H9 (cell line): Measurements from ENCODE around the gene TESPA1. TPM values are rescaled to one million over a fixed set of nuclear protein-coding genes. Genes with fewer than 3 reads are reported as not detected.

Experiments used
- DNase-seq: peaks from one replicate; pipeline ENCODE4 v3.0.0-alpha.2; 2017
- H2AFZ ChIP-seq: one replicate; pipeline ENCODE4 v1.6.1; 2013; ENCODE audit warnings: mild to moderate bottlenecking, low read length, control low read depth, moderate library complexity
- H2AK5ac ChIP-seq: 2 replicates; pipeline ENCODE4 v1.6.1; 2013; ENCODE audit warnings: low read length, control low read depth, mixed read lengths; ENCODE audit not compliant: insufficient read length
- H2BK120ac ChIP-seq: one replicate; pipeline ENCODE4 v1.6.1; 2013; ENCODE audit warnings: low read depth, mild to moderate bottlenecking, low read length, control low read depth, inconsistent platforms; ENCODE audit not compliant: poor library complexity, severe bottlenecking
- H2BK12ac ChIP-seq: 2 replicates; pipeline ENCODE4 v1.6.1; 2013; ENCODE audit warnings: low read length, control low read depth, mixed read lengths, low read depth; ENCODE audit not compliant: insufficient read length
- H2BK15ac ChIP-seq: 2 replicates; pipeline ENCODE4 v1.6.1; 2013; ENCODE audit warnings: low read depth, low read length, control low read depth
- H2BK20ac ChIP-seq: one replicate; pipeline ENCODE4 v1.6.1; 2013; ENCODE audit warnings: low read depth, mild to moderate bottlenecking, low read length, control low read depth, inconsistent platforms; ENCODE audit not compliant: poor library complexity, severe bottlenecking
- H2BK5ac ChIP-seq: 2 replicates; pipeline ENCODE4 v1.6.1; 2013; ENCODE audit warnings: low read length, control low read depth, mixed read lengths; ENCODE audit not compliant: insufficient read length
- H3K14ac ChIP-seq: 2 replicates; pipeline ENCODE4 v1.6.1; 2013; ENCODE audit warnings: low read length, control low read depth; ENCODE audit not compliant: insufficient read depth
- H3K18ac ChIP-seq: 2 replicates; pipeline ENCODE4 v1.6.1; 2013; ENCODE audit warnings: low read depth, mild to moderate bottlenecking, mixed read lengths, low read length, control low read depth; ENCODE audit not compliant: insufficient read length
- H3K23ac ChIP-seq: 2 replicates; pipeline ENCODE4 v1.6.1; 2013; ENCODE audit warnings: low read length, control low read depth, mixed read lengths, low read depth; ENCODE audit not compliant: insufficient read length
- H3K23me2 ChIP-seq: 2 replicates; pipeline ENCODE4 v1.6.1; 2013; ENCODE audit warnings: low read depth, mild to moderate bottlenecking, mixed read lengths, low read length, control low read depth; ENCODE audit not compliant: insufficient read length, poor library complexity, severe bottlenecking
- H3K27ac ChIP-seq: 2 replicates; pipeline ENCODE4 v1.5.1; 2013; ENCODE audit warnings: low read length, control low read depth, mixed read lengths, low read depth; ENCODE audit not compliant: insufficient read length
- H3K27me3 ChIP-seq: 2 replicates; pipeline ENCODE4 v1.6.1; 2013; ENCODE audit warnings: low read length, control low read depth, inconsistent platforms; ENCODE audit not compliant: insufficient read depth
- H3K4ac ChIP-seq: 2 replicates; pipeline ENCODE4 v1.6.1; 2013; ENCODE audit warnings: low read depth, mild to moderate bottlenecking, control low read depth, inconsistent platforms, low read length, moderate library complexity
- H3K4me1 ChIP-seq: 2 replicates; pipeline ENCODE4 v1.6.1; 2013; ENCODE audit warnings: low read length, control low read depth, inconsistent platforms; ENCODE audit not compliant: insufficient read depth
- H3K4me2 ChIP-seq: 2 replicates; pipeline ENCODE4 v1.6.1; 2013; ENCODE audit warnings: low read length, control low read depth, mixed read lengths; ENCODE audit not compliant: insufficient read length, insufficient read depth
- H3K56ac ChIP-seq: 2 replicates; pipeline ENCODE4 v1.6.1; 2013; ENCODE audit warnings: low read depth, mild to moderate bottlenecking, mixed read lengths, low read length, control low read depth; ENCODE audit not compliant: insufficient read length
- H3K79me1 ChIP-seq: 2 replicates; pipeline ENCODE4 v1.6.1; 2013; ENCODE audit warnings: low read depth, mild to moderate bottlenecking, moderate library complexity, low read length, control low read depth, inconsistent platforms; ENCODE audit not compliant: insufficient read depth, poor library complexity, severe bottlenecking
- H3K79me2 ChIP-seq: 2 replicates; pipeline ENCODE4 v1.6.1; 2013; ENCODE audit warnings: low read length, control low read depth, inconsistent platforms; ENCODE audit not compliant: insufficient read depth
- H3K9ac ChIP-seq: 2 replicates; pipeline ENCODE4 v1.6.1; 2013; ENCODE audit warnings: low read length, control low read depth, mixed read lengths; ENCODE audit not compliant: insufficient read length; ENCODE audit errors: extremely low read depth
- H3K9me3 ChIP-seq: one replicate; pipeline ENCODE4 v1.6.1; 2013; ENCODE audit warnings: low read depth, low read length, inconsistent platforms; ENCODE audit not compliant: control insufficient read depth
- H3T11ph ChIP-seq: one replicate; pipeline ENCODE4 v1.6.1; 2013; ENCODE audit warnings: mild to moderate bottlenecking, low read length, control low read depth, inconsistent platforms
- H4K20me1 ChIP-seq: one replicate; pipeline ENCODE4 v1.6.1; 2013; ENCODE audit not compliant: control insufficient read depth, insufficient read length, insufficient read depth
- H4K5ac ChIP-seq: 2 replicates; pipeline ENCODE4 v1.6.1; 2013; ENCODE audit warnings: low read depth, mild to moderate bottlenecking, mixed read lengths, low read length, control low read depth; ENCODE audit not compliant: insufficient read length
- H4K8ac ChIP-seq: replicated peaks from 2 replicates; pipeline ENCODE4 v1.6.1; 2013; ENCODE audit warnings: low read length, control low read depth, mixed read lengths, low read depth; ENCODE audit not compliant: insufficient read length
- H4K91ac ChIP-seq: 2 replicates; pipeline ENCODE4 v1.6.1; 2013; ENCODE audit warnings: low read depth, mild to moderate bottlenecking, moderate library complexity, mixed read lengths, low read length, control low read depth; ENCODE audit not compliant: insufficient read length
- H3K27ac Mint-ChIP-seq, 3 experiments: 2 replicates in 2 of 3; 3 replicates in 1 of 3; pipeline ENCODE4 v1.8.0; 2020 to 2021; ENCODE audit warnings: mixed read lengths in 3 of 3, mild to moderate bottlenecking in 1 of 3, moderate library complexity in 1 of 3
- H3K27me3 Mint-ChIP-seq: 2 replicates; pipeline ENCODE4 v1.8.0; 2021; ENCODE audit warnings: low read depth, mild to moderate bottlenecking, moderate library complexity, mixed read lengths
- H3K36me3 Mint-ChIP-seq, 3 experiments: 2 replicates in 2 of 3; 3 replicates in 1 of 3; pipeline ENCODE4 v1.8.0; 2020 to 2021; ENCODE audit warnings: low read depth in 3 of 3, mixed read lengths in 3 of 3; ENCODE audit not compliant: insufficient read depth in 1 of 3
- H3K4me1 Mint-ChIP-seq, 2 experiments: 2 replicates each; pipeline ENCODE4 v1.8.0; 2020; ENCODE audit warnings: mixed read lengths in 2 of 2
- H3K4me3 Mint-ChIP-seq, 2 experiments: 2 replicates in 1 of 2; 3 replicates in 1 of 2; pipeline ENCODE4 v1.8.0; 2020 to 2021; ENCODE audit warnings: mild to moderate bottlenecking in 2 of 2, mixed read lengths in 2 of 2, moderate library complexity in 1 of 2
- H3K9me3 Mint-ChIP-seq, 2 experiments: 2 replicates in 1 of 2; 3 replicates in 1 of 2; pipeline ENCODE4 v1.8.0; 2020; ENCODE audit warnings: mild to moderate bottlenecking in 2 of 2, mixed read lengths in 2 of 2, moderate library complexity in 1 of 2
- WGBS: extraction: QIAGEN DNeasy Blood & Tissue Kit; methylation state at CpG from one replicate; pipeline ENCODE4 v1.1.7; 2013; ENCODE audit warnings: missing lambda C conversion rate, low lambda C conversion rate, mixed read lengths; ENCODE audit not compliant: insufficient read length; ENCODE audit errors: extremely low coverage; 5-methylcytosine and 5-hydroxymethylcytosine counted together
- total RNA-seq: library from RNA; stranded (reverse); gene quantifications from 2 replicates; pipeline ENCODE4 v1.2.1, GENCODE V29; 2021
- TF ChIP-seq, protein P1 (sequence below): fragments of 200-600 bp; sonication (generic); conservative IDR thresholded peaks from 3 replicates; pipeline ENCODE4 v1.8.0; 2021; ENCODE audit warnings: antibody characterized with exemption, mild to moderate bottlenecking

The TESPA1 gene
- total RNA-seq, 1 experiment from 2014 or later, result not detected

DNA sequence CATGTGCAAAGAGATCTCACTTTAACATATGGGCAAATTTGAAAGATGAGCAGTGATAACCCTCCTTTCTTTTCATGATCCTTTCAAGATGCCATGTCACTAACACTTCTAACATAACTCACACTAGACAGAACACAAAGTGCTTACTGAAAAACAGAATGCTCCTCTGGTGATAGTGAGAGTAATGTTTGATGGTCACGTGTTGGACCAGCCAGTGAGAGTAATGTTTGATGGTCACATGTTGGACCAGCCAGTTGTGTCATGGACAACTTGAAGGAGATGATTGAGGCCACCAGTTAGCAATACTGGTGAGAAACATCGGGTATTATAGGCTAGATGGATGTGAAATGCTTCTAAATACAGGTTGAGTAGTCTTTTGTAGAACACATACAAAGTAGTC is 40.9 kb upstream of the TESPA1 start:
- Histone ChIP-seq H4K91ac (no peak overlapping the region), H3K9ac (no peak overlapping the region), H3K4me2 (no peak overlapping the region), H2BK15ac (no peak overlapping the region), H2BK20ac (no peak overlapping the region), H3K18ac (no peak overlapping the region), H3K4me1 (no peaks in the 10 kb centered on the region), H2BK120ac (no peak overlapping the region), H3K23ac (no peak overlapping the region), H3K79me2 (no peaks in the 10 kb centered on the region), H3K56ac (no peak overlapping the region), H2BK5ac (no peak overlapping the region), H4K8ac (no peak overlapping the region), H2BK12ac (no peak overlapping the region), H3K27ac (no peak overlapping the region), H3K27me3 (no peaks in the 10 kb centered on the region), H4K20me1 (no peaks in the 10 kb centered on the region), H3K9me3 (no peaks in the 10 kb centered on the region), H4K5ac (no peak overlapping the region), H2AK5ac (no peak overlapping the region), H3T11ph (no peak overlapping the region), H3K14ac (no peak overlapping the region), H3K79me1 (no peaks in the 10 kb centered on the region), H2AFZ (no peak overlapping the region), H3K4ac (no peak overlapping the region), H3K23me2 (no peaks in the 10 kb centered on the region)
- TF ChIP-seq, protein P1, sequence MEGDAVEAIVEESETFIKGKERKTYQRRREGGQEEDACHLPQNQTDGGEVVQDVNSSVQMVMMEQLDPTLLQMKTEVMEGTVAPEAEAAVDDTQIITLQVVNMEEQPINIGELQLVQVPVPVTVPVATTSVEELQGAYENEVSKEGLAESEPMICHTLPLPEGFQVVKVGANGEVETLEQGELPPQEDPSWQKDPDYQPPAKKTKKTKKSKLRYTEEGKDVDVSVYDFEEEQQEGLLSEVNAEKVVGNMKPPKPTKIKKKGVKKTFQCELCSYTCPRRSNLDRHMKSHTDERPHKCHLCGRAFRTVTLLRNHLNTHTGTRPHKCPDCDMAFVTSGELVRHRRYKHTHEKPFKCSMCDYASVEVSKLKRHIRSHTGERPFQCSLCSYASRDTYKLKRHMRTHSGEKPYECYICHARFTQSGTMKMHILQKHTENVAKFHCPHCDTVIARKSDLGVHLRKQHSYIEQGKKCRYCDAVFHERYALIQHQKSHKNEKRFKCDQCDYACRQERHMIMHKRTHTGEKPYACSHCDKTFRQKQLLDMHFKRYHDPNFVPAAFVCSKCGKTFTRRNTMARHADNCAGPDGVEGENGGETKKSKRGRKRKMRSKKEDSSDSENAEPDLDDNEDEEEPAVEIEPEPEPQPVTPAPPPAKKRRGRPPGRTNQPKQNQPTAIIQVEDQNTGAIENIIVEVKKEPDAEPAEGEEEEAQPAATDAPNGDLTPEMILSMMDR, result no peak
- H3K27me3 Mint-ChIP-seq, result peaks cover 45% of the 10 kb centered on the region
- no CpG with 5 or more reads among the region's 2 CpGs for WGBS
- no peaks in the 10 kb centered on the region for H3K9me3 Mint-ChIP-seq
- no peak overlapping the region for H3K27ac Mint-ChIP-seq
- no peaks in the 10 kb centered on the region for H3K36me3 Mint-ChIP-seq
- no peaks in the 10 kb centered on the region for H3K4me1 Mint-ChIP-seq
- no peak for DNase-seq
- H3K4me3 Mint-ChIP-seq, result no peak overlapping the region
